Endothelial cell of umbilical vein (primary cell): ENCODE results near the gene RUSF1. TPM values are rescaled to one million over a fixed set of nuclear protein-coding genes. Genes with fewer than 3 reads are reported as not detected.

Experiments used
- BruUV-seq: library from RNA; stranded (reverse); fragments of 400-500 nt; replicated peaks from 2 replicates; lab custom pipeline; 2021; lab: Mats Ljungman, UMichigan
- CTCF ChIA-PET: fragments of 300-600, 350-600 bp; sonication (Branson Sonifier 250); formaldehyde crosslinking; loops from one replicate; lab custom pipeline; 2021; ENCODE audit warnings: antibody characterized with exemption, inconsistent platforms; lab: Charles Lee
- POLR2A ChIA-PET: fragments of 300-600, 350-600 bp; sonication (Branson Sonifier 250); formaldehyde crosslinking; loops from one replicate; lab custom pipeline; 2021; ENCODE audit warnings: antibody characterized with exemption, inconsistent platforms; lab: Charles Lee
- DNase-seq: peaks from one replicate; pipeline ENCODE4 v3.0.0-alpha.2; 2011; ENCODE audit warnings: low read depth, low spot score
- FAIRE-seq: peaks from 2 replicates; lab custom pipeline; 2011; peaks lifted over from hg19 to GRCh38; lab: Jason Lieb, UNC
- H2AFZ ChIP-seq: 2 replicates; pipeline ENCODE4 v1.6.0; 2012; ENCODE audit warnings: low read depth, low read length, control low read depth, inconsistent platforms
- H3K27ac ChIP-seq: 2 replicates; pipeline ENCODE4 v1.5.1; 2011; ENCODE audit warnings: low read depth, mild to moderate bottlenecking, control low read depth, low read length, moderate library complexity; ENCODE audit not compliant: insufficient read depth
- H3K27me3 ChIP-seq, 2 experiments: 2 replicates each; pipeline versions ENCODE4 v1.6.0 to v1.6.1; 2011; ENCODE audit warnings: low read length in 2 of 2, mixed read lengths in 1 of 2; ENCODE audit not compliant: control insufficient read depth in 2 of 2, insufficient read depth in 2 of 2
- H3K36me3 ChIP-seq, 2 experiments: 2 replicates in 1 of 2; 3 replicates in 1 of 2; pipeline ENCODE4 v1.5.1; 2011; ENCODE audit warnings: low read length in 2 of 2, mild to moderate bottlenecking in 1 of 2, moderate library complexity in 1 of 2; ENCODE audit not compliant: control insufficient read depth in 2 of 2, insufficient read depth in 2 of 2; ENCODE audit errors: extremely low read depth in 1 of 2
- H3K4me1 ChIP-seq: 3 replicates; pipeline ENCODE4 v1.5.1; 2011; ENCODE audit warnings: mild to moderate bottlenecking, low read length; ENCODE audit not compliant: control insufficient read depth, insufficient read depth; ENCODE audit errors: extremely low read depth
- H3K4me2 ChIP-seq: 2 replicates; pipeline ENCODE4 v1.6.1; 2011; ENCODE audit warnings: low read length, control low read depth, mixed read lengths; ENCODE audit not compliant: insufficient read depth
- H3K4me3 ChIP-seq, 3 experiments: fragments of 200-600 bp in 1 of 3; sonication (generic), shearing (Covaris generic) in 1 of 3; replicated peaks in 1 of 3; 2 replicates each; pipeline ENCODE4 v1.5.1; 2011 to 2016; ENCODE audit warnings: control low read depth in 3 of 3, low read length in 3 of 3, mild to moderate bottlenecking in 2 of 3, inconsistent platforms in 1 of 3, low read depth in 1 of 3, moderate library complexity in 1 of 3; ENCODE audit not compliant: insufficient read depth in 1 of 3
- H3K79me2 ChIP-seq: 2 replicates; pipeline ENCODE4 v1.6.0; 2012; ENCODE audit warnings: low read length, inconsistent platforms; ENCODE audit not compliant: control insufficient read depth, insufficient read depth
- H3K9ac ChIP-seq: replicated peaks from 2 replicates; pipeline ENCODE3; 2011; ENCODE audit warnings: low read length, control low read depth; ENCODE audit not compliant: insufficient read depth; ENCODE audit errors: extremely low read depth
- H3K9me1 ChIP-seq: replicated peaks from 3 replicates; pipeline ENCODE4 v1.6.0; 2011; ENCODE audit warnings: mild to moderate bottlenecking, low read length; ENCODE audit not compliant: control insufficient read depth, insufficient read depth; ENCODE audit errors: extremely low read depth
- H3K9me3 ChIP-seq: replicated peaks from 2 replicates; pipeline ENCODE4 v1.5.1; 2012; ENCODE audit warnings: low read length, inconsistent platforms; ENCODE audit not compliant: control insufficient read depth, insufficient read depth
- H4K20me1 ChIP-seq: replicated peaks from 2 replicates; pipeline ENCODE3; 2011; ENCODE audit warnings: mild to moderate bottlenecking, low read length; ENCODE audit not compliant: control insufficient read depth, insufficient read depth; ENCODE audit errors: extremely low read depth
- FOS ChIP-seq: IDR thresholded peaks from 2 replicates; pipeline ENCODE4 v1.6.1; 2011; ENCODE audit warnings: mild to moderate bottlenecking, low read length, moderate library complexity, borderline replicate concordance; ENCODE audit not compliant: insufficient read depth
- GATA2 ChIP-seq: IDR thresholded peaks from 2 replicates; pipeline ENCODE4 v1.7.0; 2011; ENCODE audit warnings: low read depth, mild to moderate bottlenecking, moderate library complexity, mixed read lengths, low read length; ENCODE audit not compliant: insufficient read length, insufficient read depth
- POLR2A ChIP-seq: IDR thresholded peaks from 2 replicates; pipeline ENCODE4 v1.6.1; 2012; ENCODE audit warnings: low read depth, mild to moderate bottlenecking, control low read depth, low read length
- POLR2AphosphoS5 ChIP-seq: IDR thresholded peaks from 2 replicates; pipeline ENCODE4 v1.6.1; 2012; ENCODE audit warnings: low read depth, mild to moderate bottlenecking, control low read depth, low read length, moderate library complexity; ENCODE audit not compliant: insufficient read depth
- dilution Hi-C: fragments of 300-500 bp; cut with MboI; formaldehyde crosslinking; loops from one replicate; pipeline ENCODE4 v1.15.0; 2019; ENCODE audit warnings: low sequenced_read_pairs; ENCODE audit not compliant: extremely low pct_ligation_motif_present
- intact Hi-C: fragments of 100-400 bp; cut with micrococcal nuclease; formaldehyde crosslinking; loops from one replicate; pipeline ENCODE4 v1.10.0; 2022
- polyA plus RNA-seq, 4 experiments: library from polyadenylated mRNA; depleted of rRNA in 3 of 4; stranded (reverse) in 3 of 4; unstranded in 1 of 4; fragments of >200 nt; gene quantifications; 2 replicates each; pipeline versions ENCODE4 v1.2.1 to v1.2.3, GENCODE V29; 2011 to 2012; ENCODE audit warnings: missing spikeins in 1 of 4
- total RNA-seq: library from RNA; stranded (reverse); gene quantifications from 2 replicates; pipeline ENCODE4 v1.2.3, GENCODE V29; 2021
- TF ChIP-seq, protein P1 (sequence below), 2 donors: IDR thresholded peaks; 1 replicate in 1 of 2; 2 replicates in 1 of 2; pipeline ENCODE4 v1.5.1; 2011; ENCODE audit warnings: low read length in 2 of 2, mild to moderate bottlenecking in 2 of 2, moderate library complexity in 2 of 2, control low read depth in 1 of 2, inconsistent platforms in 1 of 2, low read depth in 1 of 2; ENCODE audit not compliant: insufficient read depth in 1 of 2; ENCODE audit errors: extremely low read depth in 1 of 2
- TF ChIP-seq, protein P2 (sequence below): IDR thresholded peaks from 2 replicates; pipeline ENCODE4 v1.6.1; 2011; ENCODE audit not compliant: insufficient read depth, insufficient read length

RUSF1 gene
- total and polyA plus RNA-seq, 2 donors (not counting 3 experiments of a cell fraction or from before 2014, with no cell fraction given): 36.4 to 40.3 TPM

DNA sequence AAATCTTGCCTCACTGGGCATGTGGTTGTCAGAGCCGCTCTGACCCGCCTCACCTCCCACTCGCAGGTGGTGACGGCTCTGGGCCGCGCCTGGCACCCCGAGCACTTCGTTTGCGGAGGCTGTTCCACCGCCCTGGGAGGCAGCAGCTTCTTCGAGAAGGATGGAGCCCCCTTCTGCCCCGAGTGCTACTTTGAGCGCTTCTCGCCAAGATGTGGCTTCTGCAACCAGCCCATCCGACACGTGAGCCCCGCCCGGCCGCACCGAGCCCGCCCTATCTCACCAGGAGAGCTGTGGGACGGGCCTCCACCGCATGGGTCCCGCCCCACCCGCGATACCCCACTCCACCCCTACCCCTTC is 32.3 kb downstream of the RUSF1 start:
- H3K36me3 ChIP-seq: peaks cover 19 to 20% of the 10 kb centered on the region in 2 experiments
- POLR2A ChIA-PET: no interaction called here
- H3K9me3 ChIP-seq: no peaks in the 10 kb centered on the region
- intact Hi-C loops (no loop called here), dilution Hi-C loops (no loop called here)
- no peak overlapping the region for H3K9ac ChIP-seq
- peaks cover 21% of the 10 kb centered on the region for H3K4me1 ChIP-seq
- H3K27ac ChIP-seq: no peak overlapping the region
- BruUV-seq: no TSS peak
- H3K9me1 ChIP-seq: no peaks in the 10 kb centered on the region
- no peak overlapping the region for H3K4me2 ChIP-seq
- no peaks in the 10 kb centered on the region for H3K27me3 ChIP-seq
- DNase-seq (no peak), FAIRE-seq (no peak)
- H3K4me3 ChIP-seq: no peak overlapping the region
- peaks cover 31% of the 10 kb centered on the region for H3K79me2 ChIP-seq
- H4K20me1 ChIP-seq: no peaks in the 10 kb centered on the region
- CTCF ChIA-PET: interaction anchor here (1.7 to 2.0 kb wide), 2 partner anchors 16 to 491 kb away, joined by 3 to 11 read pairs; no protein-coding TSS in a partner anchor
- no peak overlapping the region for H2AFZ ChIP-seq
- TF ChIP-seq, protein P1, sequence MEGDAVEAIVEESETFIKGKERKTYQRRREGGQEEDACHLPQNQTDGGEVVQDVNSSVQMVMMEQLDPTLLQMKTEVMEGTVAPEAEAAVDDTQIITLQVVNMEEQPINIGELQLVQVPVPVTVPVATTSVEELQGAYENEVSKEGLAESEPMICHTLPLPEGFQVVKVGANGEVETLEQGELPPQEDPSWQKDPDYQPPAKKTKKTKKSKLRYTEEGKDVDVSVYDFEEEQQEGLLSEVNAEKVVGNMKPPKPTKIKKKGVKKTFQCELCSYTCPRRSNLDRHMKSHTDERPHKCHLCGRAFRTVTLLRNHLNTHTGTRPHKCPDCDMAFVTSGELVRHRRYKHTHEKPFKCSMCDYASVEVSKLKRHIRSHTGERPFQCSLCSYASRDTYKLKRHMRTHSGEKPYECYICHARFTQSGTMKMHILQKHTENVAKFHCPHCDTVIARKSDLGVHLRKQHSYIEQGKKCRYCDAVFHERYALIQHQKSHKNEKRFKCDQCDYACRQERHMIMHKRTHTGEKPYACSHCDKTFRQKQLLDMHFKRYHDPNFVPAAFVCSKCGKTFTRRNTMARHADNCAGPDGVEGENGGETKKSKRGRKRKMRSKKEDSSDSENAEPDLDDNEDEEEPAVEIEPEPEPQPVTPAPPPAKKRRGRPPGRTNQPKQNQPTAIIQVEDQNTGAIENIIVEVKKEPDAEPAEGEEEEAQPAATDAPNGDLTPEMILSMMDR (IDR thresholded peaks at IDR 0.05; ENCODE audit: extremely low read depth in 1 of 2, insufficient read depth in 1 of 2, low read depth in 1 of 2, low read length in 2 of 2): no peak
- TF ChIP-seq FOS: no peak
- TF ChIP-seq POLR2A: no peak
- no peak for TF ChIP-seq GATA2
- TF ChIP-seq, protein P2, sequence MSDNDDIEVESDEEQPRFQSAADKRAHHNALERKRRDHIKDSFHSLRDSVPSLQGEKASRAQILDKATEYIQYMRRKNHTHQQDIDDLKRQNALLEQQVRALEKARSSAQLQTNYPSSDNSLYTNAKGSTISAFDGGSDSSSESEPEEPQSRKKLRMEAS: no peak
- TF ChIP-seq POLR2AphosphoS5: no peak
